GM18499 (cell line): Measurements from ENCODE around the gene INTS15.

Experiments used
- ATAC-seq: cut with Tn5 transposase; IDR thresholded peaks from one replicate; pipeline ENCODE4 v1.9.1; 2021; ENCODE audit warnings: moderate number of reproducible peaks; ENCODE audit not compliant: insufficient read depth, unreplicated experiment

INTS15 gene

GRCh38 chr7:6640246-6640721 lies 50.5 kb downstream of the INTS15 start:
- no peak for ATAC-seq

- no peak for ATAC-seq
Observed at GRCh38 chr7:6641305-6642035, 51.6 kb downstream of the INTS15 start.

- no peak for ATAC-seq
Observed at GRCh38 chr7:6642239-6642839, 52.5 kb downstream of the INTS15 start.

GRCh38 chr7:6642861-6643640 lies 53.2 kb downstream of the INTS15 start:
- ATAC-seq, result no peak

GRCh38 chr7:6643915-6644625 lies 54.2 kb downstream of the INTS15 start:
- no peak for ATAC-seq

GRCh38 chr7:6644728-6645127 lies 54.9 kb downstream of the INTS15 start:
- ATAC-seq, result no peak

GRCh38 chr7:6646465-6646864 lies 56.6 kb downstream of the INTS15 start:
- ATAC-seq, result no peak

- ATAC-seq, result no peak
Observed at GRCh38 chr7:6647080-6647479, 57.3 kb downstream of the INTS15 start.

- ATAC-seq, result no peak
Observed at GRCh38 chr7:6647541-6647940, 57.7 kb downstream of the INTS15 start.

GRCh38 chr7:6648066-6648814 lies 58.4 kb downstream of the INTS15 start:
- no peak for ATAC-seq

GRCh38 chr7:6648815-6649104 lies 58.9 kb downstream of the INTS15 start:
- no peak for ATAC-seq

GRCh38 chr7:6649241-6649961 lies 59.6 kb downstream of the INTS15 start:
- no peak for ATAC-seq

- ATAC-seq, result no peak
Observed at GRCh38 chr7:6650086-6650485, 60.3 kb downstream of the INTS15 start.

- no peak for ATAC-seq
Observed at GRCh38 chr7:6650521-6651011, 60.7 kb downstream of the INTS15 start.

- no peak for ATAC-seq
Observed at GRCh38 chr7:6651851-6652445, 62.1 kb downstream of the INTS15 start.

- no peak for ATAC-seq
Observed at GRCh38 chr7:6652446-6653011, 62.7 kb downstream of the INTS15 start.

- ATAC-seq, result no peak
Observed at GRCh38 chr7:6653071-6654003, 63.5 kb downstream of the INTS15 start.
